ENCODE measurements around the gene SLC6A13.

GRCh38 chr12:271161-271560, 8.5 kb upstream of the SLC6A13 start:
- TF ChIP-seq POLR2AphosphoS5 (IDR thresholded peaks at IDR 0.05; ENCODE audit: low read depth, low read length) (no peak), POLR2A (IDR thresholded peaks at IDR 0.05; ENCODE audit: low read depth, low read length) (no peak)

Data from GM12892 (cell line).